Aorta (tissue), 5 donors: ENCODE measurements around the gene LRRC32. TPM values are rescaled to one million over a fixed set of nuclear protein-coding genes. Genes with fewer than 3 reads are reported as not detected.
A peak's percentile ranks its signal among the peaks of the same experiment; 100 is the strongest.

Experiments
- ATAC-seq: fragments of 200-7000 bp; cut with Tn5 transposase; one replicate; pipeline ENCODE4 v1.9.1; 2022; ENCODE audit warnings: moderate library complexity; ENCODE audit not compliant: low FRiP score
- DNase-seq, 2 donors: peaks; one replicate each; pipeline ENCODE4 v3.0.0-alpha.2; 2020
- H3K27ac ChIP-seq, 2 donors: one replicate each; pipeline ENCODE4 v1.5.1; 2013; ENCODE audit warnings: low read length in 2 of 2, mild to moderate bottlenecking in 2 of 2, moderate library complexity in 2 of 2, control low read depth in 1 of 2, inconsistent platforms in 1 of 2, low read depth in 1 of 2
- H3K27me3 ChIP-seq, 2 donors: one replicate each; pipeline ENCODE4 v1.6.1; 2013; ENCODE audit warnings: control low read depth in 1 of 2, low read length in 1 of 2, mild to moderate bottlenecking in 1 of 2, moderate library complexity in 1 of 2; ENCODE audit not compliant: insufficient read depth in 2 of 2, control insufficient read depth in 1 of 2
- H3K36me3 ChIP-seq, 2 donors: one replicate each; pipeline ENCODE4 v1.6.1; 2013; ENCODE audit warnings: control low read depth in 1 of 2, low read length in 1 of 2, mild to moderate bottlenecking in 1 of 2; ENCODE audit not compliant: insufficient read depth in 2 of 2, control insufficient read depth in 1 of 2
- H3K4me1 ChIP-seq, 2 donors: one replicate each; pipeline ENCODE4 v1.6.1; 2013; ENCODE audit warnings: low read length in 2 of 2, control low read depth in 1 of 2, mild to moderate bottlenecking in 1 of 2, moderate library complexity in 1 of 2; ENCODE audit not compliant: insufficient read depth in 2 of 2, control insufficient read depth in 1 of 2
- H3K4me3 ChIP-seq, 2 donors: one replicate each; pipeline ENCODE4 v1.5.1; 2013; ENCODE audit warnings: low read length in 2 of 2, control low read depth in 1 of 2, mild to moderate bottlenecking in 1 of 2
- H3K9me3 ChIP-seq: one replicate; pipeline ENCODE4 v1.6.1; 2013; ENCODE audit warnings: mild to moderate bottlenecking, low read length; ENCODE audit not compliant: control insufficient read depth
- WGBS, 2 donors: extraction: QIAGEN DNeasy Blood & Tissue Kit; methylation state at CpG; one replicate each; pipeline ENCODE4 v1.1.7; 2013; 5-methylcytosine and 5-hydroxymethylcytosine counted together
- intact Hi-C, 2 donors: fragments of 100-400 bp; cut with DNase I; formaldehyde crosslinking; loops; one replicate each; pipeline versions ENCODE4 v1.14.2 to v1.15.0; 2022
- polyA plus RNA-seq, 2 donors: library from polyadenylated mRNA; stranded (reverse); fragments of 200-250 nt; gene quantifications; one replicate each; pipeline ENCODE4 v1.2.3, GENCODE V29; 2013
- total RNA-seq, 2 donors: library from RNA; stranded (reverse); fragmentation: NEBNext Ultra II Directional; extraction: Animal tissue kit (Norgen Biotek cat#: 25700); gene quantifications; one replicate each; pipeline ENCODE4 v1.2.1, GENCODE V29; 2021
- donor health status: healthy with polysubstance abuse.
- donor health status: Bipolar disorder and iron deficiency.
- donor health status: DM: no; HTN: no; CAD: no.
- donor health status: DM: no; HTN: no; CAD: no.
- donor health status: DM: yes; HTN: yes; CAD: no.

Gene LRRC32
- total and polyA plus RNA-seq, 4 donors = 38.8 to 174 (median 125) TPM

DNA sequence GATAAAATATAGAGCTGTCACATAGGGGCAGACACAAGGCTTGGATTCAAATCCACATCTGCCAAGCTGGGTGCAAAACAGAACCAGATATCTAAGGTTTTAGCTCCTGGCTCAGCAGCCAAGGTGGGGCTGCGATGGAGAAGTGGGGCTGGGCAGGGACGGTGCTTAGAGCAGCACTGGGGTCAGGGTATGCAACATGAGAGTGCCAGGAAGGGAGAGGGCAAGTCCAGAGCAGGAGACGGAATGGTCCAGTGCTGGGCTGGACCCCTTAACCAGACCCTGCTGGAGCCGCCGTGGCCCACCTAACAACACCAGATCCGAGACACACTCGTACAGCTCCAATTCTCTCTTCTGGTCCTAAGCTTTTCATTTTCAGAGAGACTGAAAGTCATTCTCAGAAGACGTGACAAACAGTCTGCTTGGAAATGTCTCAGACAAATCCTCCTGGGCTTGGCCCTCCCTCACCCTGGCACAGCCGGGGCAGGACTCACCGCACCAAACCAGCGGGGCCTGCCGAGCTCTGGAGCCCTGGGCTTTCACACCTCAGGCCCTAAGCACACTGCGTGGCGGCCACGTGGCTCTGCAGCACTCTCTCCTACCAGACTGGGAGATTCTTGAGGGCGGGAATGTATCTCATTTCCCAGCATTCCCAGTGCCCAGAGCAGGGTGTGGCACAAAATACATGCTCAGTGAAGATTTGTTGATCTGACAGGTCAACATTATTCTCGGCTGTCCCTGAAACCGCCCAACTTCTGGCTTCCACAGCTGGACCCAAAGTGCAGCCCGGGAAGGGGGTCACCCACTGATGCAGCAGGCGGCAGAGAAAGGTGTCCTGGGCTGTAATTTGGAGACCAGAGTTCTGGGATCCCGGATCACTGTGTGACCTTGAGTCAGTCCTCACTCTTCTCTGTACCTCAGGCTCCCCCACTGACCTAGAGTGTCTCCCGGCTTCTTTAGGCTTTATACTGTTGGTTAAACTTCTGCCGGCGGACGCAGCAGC lies 11.6 kb downstream of the LRRC32 start:
- no peak overlapping the region for H3K27ac ChIP-seq
- DNase-seq (peak in 1 of 2 donors; percentile 63), ATAC-seq (no peak)
- intact Hi-C loops = no loop called here
- H3K36me3 ChIP-seq = peaks cover 0 to 9% of the 10 kb centered on the region in 2 donors
- H3K9me3 ChIP-seq = no peaks in the 10 kb centered on the region
- H3K4me3 ChIP-seq = no peak overlapping the region
- WGBS, 2 donors = 73 to 79% methylated on average over 25 of the region's 25 CpGs
- no peaks in the 10 kb centered on the region for H3K27me3 ChIP-seq
- no peaks in the 10 kb centered on the region for H3K4me1 ChIP-seq

DNA sequence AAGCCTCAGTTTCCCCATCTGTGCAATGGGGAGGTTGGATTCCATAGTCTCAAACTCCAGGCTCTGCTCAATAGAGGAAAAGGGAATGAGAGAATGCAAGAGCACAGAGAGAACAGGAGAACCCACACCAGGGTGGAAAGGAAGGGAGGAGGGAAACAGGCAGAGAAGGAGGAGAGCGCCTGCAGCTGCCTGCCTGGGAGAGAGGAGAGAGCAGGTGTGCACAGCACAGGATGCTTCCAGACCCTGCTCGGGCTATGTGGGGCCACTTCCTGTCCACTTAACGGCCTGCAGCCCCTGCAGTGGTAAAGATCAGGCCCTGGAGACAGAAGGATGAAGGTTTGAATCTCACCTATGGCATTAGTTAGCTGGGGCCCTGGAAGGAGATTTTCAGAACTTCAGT lies 12.3 kb downstream of the LRRC32 start:
- 72 to 75% methylated on average over 3 of the region's 3 CpGs for WGBS, 2 donors
- Histone ChIP-seq H3K4me1 (no peaks in the 10 kb centered on the region), H3K27ac (no peak overlapping the region)

DNA sequence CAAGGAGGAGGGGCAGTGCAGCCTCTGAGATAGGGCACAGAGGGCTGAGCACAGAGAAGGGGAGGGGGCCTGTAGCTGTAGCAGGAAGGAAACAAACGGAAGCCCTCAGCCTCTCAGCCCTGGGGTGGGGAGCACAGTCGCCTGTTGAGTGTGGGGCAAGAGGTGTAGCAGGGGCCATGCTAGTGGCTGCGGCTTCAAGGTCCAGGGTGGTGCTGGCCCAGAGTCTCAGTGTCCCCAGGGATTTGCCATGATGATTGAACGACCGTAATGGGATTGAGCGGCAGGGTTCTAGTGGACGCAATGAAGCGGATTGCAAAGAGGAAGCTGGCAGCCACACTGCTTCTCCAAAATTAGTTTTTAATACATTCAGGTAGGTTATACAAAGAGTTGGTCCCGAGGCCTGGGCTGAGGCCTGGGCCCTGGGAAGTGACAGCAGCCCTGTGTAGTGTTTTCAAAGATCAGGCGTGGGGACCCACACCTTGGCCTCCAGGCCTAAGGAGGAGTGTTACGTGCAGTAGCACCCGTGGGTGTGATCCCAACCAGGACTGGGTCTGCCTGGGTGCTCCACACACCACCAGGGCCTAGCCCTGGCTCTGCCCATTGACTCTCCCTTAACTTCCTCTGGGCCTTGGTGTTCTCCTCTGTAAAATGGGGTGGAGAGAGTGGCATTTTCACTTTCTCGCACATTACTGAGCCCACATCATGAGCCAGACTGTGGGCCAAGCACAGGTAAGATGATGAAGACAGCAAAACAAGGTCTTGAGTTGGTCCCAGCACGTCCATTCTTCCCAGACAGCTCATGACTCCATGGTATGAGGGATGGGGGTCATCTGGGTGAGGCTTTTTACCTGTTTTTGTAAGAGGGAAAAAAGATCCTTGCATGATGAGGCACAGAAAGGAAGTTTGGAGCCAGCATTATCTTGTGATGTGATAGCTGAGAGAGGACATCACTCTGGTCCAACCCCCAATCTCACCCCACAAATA lies 13.1 kb downstream of the LRRC32 start:
- no peaks in the 10 kb centered on the region for H3K4me1 ChIP-seq
- ATAC-seq (no peak), DNase-seq (peak in 1 of 2 donors; percentile 51)
- H3K4me3 ChIP-seq = no peak overlapping the region
- H3K36me3 ChIP-seq = peaks cover 0 to 9% of the 10 kb centered on the region in 2 donors
- WGBS, 2 donors = 67 to 71% methylated on average over 14 of the region's 14 CpGs
- H3K9me3 ChIP-seq = no peaks in the 10 kb centered on the region
- intact Hi-C loops = no loop called here
- no peaks in the 10 kb centered on the region for H3K27me3 ChIP-seq
- peak overlapping the region in 1 of 2 donors; percentile 19 for H3K27ac ChIP-seq

More for the DNA sequence above, 12.3 kb downstream of the LRRC32 start:
- H3K27me3 ChIP-seq = no peaks in the 10 kb centered on the region
- peak in 1 of 2 donors; percentile 26 for DNase-seq
- no peak overlapping the region for H3K4me3 ChIP-seq
- intact Hi-C loops = no loop called here
- no peak for ATAC-seq
- H3K9me3 ChIP-seq = no peaks in the 10 kb centered on the region
- H3K36me3 ChIP-seq = peaks cover 0 to 9% of the 10 kb centered on the region in 2 donors

DNA sequence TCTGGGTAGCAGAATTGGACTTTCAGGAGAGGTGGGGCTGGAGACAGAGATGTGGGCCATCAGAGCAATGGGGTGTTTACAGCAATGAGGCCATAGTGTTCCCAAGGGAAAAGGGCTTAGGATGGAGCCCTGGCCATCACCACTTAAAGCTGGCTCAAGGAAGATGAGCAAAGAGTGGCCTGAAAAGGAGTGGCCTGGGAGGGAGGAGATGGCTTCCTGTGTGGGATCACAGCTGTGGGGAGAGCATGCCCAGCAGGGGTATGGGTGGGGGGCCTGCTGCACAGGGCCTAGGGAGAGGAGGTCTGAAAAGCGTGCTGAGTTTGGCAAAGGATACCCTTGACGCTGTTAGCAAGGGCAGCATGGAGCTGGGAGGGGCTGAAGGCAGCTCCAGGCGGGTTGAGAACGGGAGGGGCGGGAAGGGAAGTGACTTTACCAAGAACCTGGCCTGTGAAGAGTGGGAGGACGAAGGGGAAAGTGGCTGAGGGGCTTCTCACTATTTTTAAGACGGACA lies 13.9 kb downstream of the LRRC32 start:
- no peaks in the 10 kb centered on the region for H3K4me1 ChIP-seq
- intact Hi-C loops = no loop called here
- DNase-seq = peak in 1 of 2 donors; percentile 74
- ATAC-seq = no peak
- no peaks in the 10 kb centered on the region for H3K27me3 ChIP-seq
- H3K27ac ChIP-seq = peak overlapping the region in 1 of 2 donors; percentile 39
- H3K9me3 ChIP-seq = no peaks in the 10 kb centered on the region
- WGBS, 2 donors = 15 to 17% methylated on average over 7 of the region's 7 CpGs
- peaks cover 0 to 9% of the 10 kb centered on the region in 2 donors for H3K36me3 ChIP-seq
- no peak overlapping the region for H3K4me3 ChIP-seq

DNA sequence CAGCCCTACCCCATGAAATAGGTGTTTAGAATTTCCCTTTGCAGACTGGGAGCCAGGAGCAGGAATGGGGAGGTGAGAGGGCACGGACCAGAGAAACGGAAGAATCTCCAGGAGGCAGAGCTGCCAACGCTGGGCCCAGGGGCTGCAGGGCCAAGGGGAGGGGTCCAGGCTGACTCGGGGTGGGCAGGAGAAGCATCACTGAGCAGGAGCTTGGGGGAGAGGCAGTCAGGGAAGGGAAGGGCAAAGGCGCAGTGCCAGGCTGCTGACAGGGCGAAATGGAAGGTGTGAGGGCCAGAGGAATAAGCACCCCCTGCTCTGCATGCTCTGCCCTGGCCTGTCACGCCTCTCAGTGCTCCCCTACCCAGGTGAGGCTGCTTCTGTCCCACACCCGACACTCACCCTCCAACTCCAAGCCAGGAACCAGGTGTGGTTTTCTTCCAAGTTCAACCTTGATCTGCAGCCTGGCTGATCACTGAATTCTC lies 14.5 kb downstream of the LRRC32 start:
- WGBS, 2 donors = 62 to 71% methylated on average over 6 to 8 of the region's 8 CpGs
- intact Hi-C loops = no loop called here
- Histone ChIP-seq H3K36me3 (peaks cover 0 to 9% of the 10 kb centered on the region in 2 donors), H3K27ac (peak overlapping the region in 1 of 2 donors; percentile 39), H3K4me1 (no peaks in the 10 kb centered on the region), H3K27me3 (no peaks in the 10 kb centered on the region), H3K9me3 (no peaks in the 10 kb centered on the region), H3K4me3 (no peak overlapping the region)
- ATAC-seq (no peak), DNase-seq (peak in 1 of 2 donors; percentile 76)

DNA sequence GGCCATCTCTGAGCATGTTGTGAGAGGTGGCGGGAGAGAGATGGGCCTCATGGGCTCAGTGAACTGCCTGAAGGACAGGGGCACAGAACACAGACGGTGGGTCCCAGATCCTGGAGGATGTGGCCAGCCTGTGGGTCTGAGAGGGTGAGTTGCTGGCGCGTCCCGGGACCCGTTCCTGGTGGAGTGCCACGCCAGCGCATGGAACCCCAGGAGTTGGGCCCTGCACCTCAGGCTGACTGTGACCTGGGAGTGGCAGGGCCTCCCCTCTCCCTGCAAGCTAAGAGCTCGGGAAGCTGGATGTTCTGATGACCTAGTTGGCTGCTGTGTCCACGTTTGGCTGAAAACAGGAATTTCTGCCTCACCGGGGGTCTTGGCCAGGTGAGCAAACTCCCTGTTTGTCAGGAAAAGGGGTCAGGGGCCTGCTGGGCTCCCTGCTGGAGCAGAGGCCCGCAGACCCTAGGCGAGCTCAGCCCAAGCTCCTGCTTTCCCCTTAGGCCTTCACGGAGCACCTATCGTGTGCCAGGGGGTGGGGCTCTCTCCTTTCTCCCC lies 15.0 kb downstream of the LRRC32 start:
- Histone ChIP-seq H3K27me3 (no peaks in the 10 kb centered on the region), H3K9me3 (no peaks in the 10 kb centered on the region), H3K36me3 (peaks cover 0 to 4% of the 10 kb centered on the region in 2 donors), H3K27ac (peak overlapping the region in 1 of 2 donors; percentile 81), H3K4me1 (no peaks in the 10 kb centered on the region), H3K4me3 (no peak overlapping the region)
- intact Hi-C loops = no loop called here
- peak in 1 of 2 donors; percentile 72 for DNase-seq
- WGBS, 2 donors = 50 to 54% methylated on average over 15 of the region's 15 CpGs
- ATAC-seq = peak; percentile 1

DNA sequence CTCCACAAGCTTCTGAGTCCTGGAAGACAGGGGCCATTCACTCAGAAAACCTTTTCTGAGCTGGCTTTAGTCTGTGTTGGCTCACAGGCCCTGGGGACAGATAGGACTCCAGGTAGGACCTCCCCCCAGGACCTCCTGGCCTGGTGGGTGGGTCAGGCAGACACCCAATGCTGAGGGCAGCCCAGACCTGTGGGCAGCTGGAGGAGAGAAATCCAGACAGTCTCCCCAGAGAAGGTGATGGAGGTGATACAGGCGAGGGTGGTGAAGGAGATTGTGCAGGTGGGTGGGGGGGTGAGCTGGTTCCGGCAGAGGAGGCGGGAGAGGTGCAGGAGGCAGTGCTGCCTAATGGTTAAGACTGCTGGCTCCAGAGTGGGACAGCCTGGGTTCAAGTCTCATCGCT lies 15.6 kb downstream of the LRRC32 start:
- no peaks in the 10 kb centered on the region for H3K9me3 ChIP-seq
- H3K4me3 ChIP-seq = no peak overlapping the region
- ATAC-seq (peak; percentile 0), DNase-seq (no peak)
- no peaks in the 10 kb centered on the region for H3K27me3 ChIP-seq
- WGBS, 2 donors = 74 to 82% methylated on average over 4 of the region's 4 CpGs
- intact Hi-C loops = loop anchor here in 1 of 2 donors (5.0 kb wide), 1 partner anchor 38 kb away; no protein-coding TSS in a partner anchor
- H3K27ac ChIP-seq = peak overlapping the region; percentile 69 to 81
- H3K4me1 ChIP-seq = no peaks in the 10 kb centered on the region
- peaks cover 0 to 3% of the 10 kb centered on the region in 2 donors for H3K36me3 ChIP-seq
